Mucosa of rectum (tissue), 2 donors: Measurements from ENCODE around the gene LRCH1.

ENCODE experiments used
- H3K27ac ChIP-seq, 2 donors: one replicate each; pipeline ENCODE4 v1.7.0; 2013; ENCODE audit warnings: inconsistent platforms in 2 of 2, low read depth in 2 of 2, low read length in 2 of 2
- H3K27me3 ChIP-seq, 2 donors: one replicate each; pipeline ENCODE4 v1.7.0; 2013; ENCODE audit warnings: low read length in 2 of 2; ENCODE audit not compliant: control insufficient read depth in 2 of 2, insufficient read depth in 2 of 2
- H3K36me3 ChIP-seq, 2 donors: one replicate each; pipeline ENCODE4 v1.7.0; 2013; ENCODE audit warnings: low read length in 2 of 2; ENCODE audit not compliant: control insufficient read depth in 2 of 2, insufficient read depth in 2 of 2
- H3K4me1 ChIP-seq, 2 donors: one replicate each; pipeline ENCODE4 v1.7.0; 2013; ENCODE audit warnings: low read length in 2 of 2, mild to moderate bottlenecking in 1 of 2; ENCODE audit not compliant: control insufficient read depth in 2 of 2, insufficient read depth in 2 of 2
- H3K4me3 ChIP-seq, 2 donors: one replicate each; pipeline ENCODE4 v1.7.0; 2013; ENCODE audit warnings: low read length in 2 of 2
- H3K9ac ChIP-seq, 2 donors: one replicate each; pipeline ENCODE4 v1.7.0; 2013; ENCODE audit warnings: low read length in 2 of 2, low read depth in 1 of 2, mild to moderate bottlenecking in 1 of 2
- H3K9me3 ChIP-seq, 2 donors: one replicate each; pipeline ENCODE4 v1.7.0; 2013; ENCODE audit warnings: low read length in 2 of 2; ENCODE audit not compliant: control insufficient read depth in 2 of 2
- donor health status: healthy.
- donor health status: Normal muscosa, but diverticular disease.

LRCH1 gene

DNA sequence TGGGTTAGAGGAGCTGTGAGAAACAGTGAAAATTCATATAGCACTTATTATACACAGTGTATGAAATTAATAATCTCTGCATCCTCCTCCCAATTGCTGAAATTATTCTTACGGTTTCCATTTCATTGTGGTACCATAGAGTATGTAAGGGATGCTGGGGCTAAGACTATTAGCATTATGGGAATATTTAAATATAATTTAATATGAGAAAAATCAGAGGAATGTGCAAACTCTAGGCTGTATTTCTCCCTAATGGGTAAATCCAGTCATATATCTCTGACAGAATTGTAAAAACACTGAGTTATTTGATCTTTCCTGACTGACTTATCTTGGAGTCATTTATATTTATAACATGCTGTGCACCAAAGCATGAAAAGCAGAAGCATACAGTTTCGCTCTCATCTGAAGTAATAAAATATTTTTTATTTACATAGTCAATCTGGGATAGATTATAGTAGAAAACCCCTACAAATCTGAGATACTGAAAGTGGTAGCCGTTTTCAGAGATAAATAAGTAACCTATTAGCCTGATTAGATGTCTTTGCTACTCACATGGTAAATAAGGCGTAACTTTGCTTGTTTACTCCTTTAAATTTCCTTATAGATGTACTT lies 34.9 kb downstream of the LRCH1 start:
- Histone ChIP-seq H3K9me3 (no peaks in the 10 kb centered on the region), H3K4me3 (no peak overlapping the region), H3K9ac (no peak overlapping the region), H3K36me3 (no peaks in the 10 kb centered on the region), H3K27me3 (no peaks in the 10 kb centered on the region), H3K4me1 (peaks cover 12 to 14% of the 10 kb centered on the region in 2 donors), H3K27ac (no peak overlapping the region)

- no peak overlapping the region for H3K9ac ChIP-seq
- no peak overlapping the region for H3K27ac ChIP-seq
- H3K9me3 ChIP-seq: no peaks in the 10 kb centered on the region
- peaks cover 11 to 12% of the 10 kb centered on the region in 2 donors for H3K4me1 ChIP-seq
- no peak overlapping the region for H3K4me3 ChIP-seq
- H3K36me3 ChIP-seq: no peaks in the 10 kb centered on the region
- H3K27me3 ChIP-seq: no peaks in the 10 kb centered on the region
Observed at GRCh38 chr13:46592385-46592784, 39.4 kb downstream of the LRCH1 start.

DNA sequence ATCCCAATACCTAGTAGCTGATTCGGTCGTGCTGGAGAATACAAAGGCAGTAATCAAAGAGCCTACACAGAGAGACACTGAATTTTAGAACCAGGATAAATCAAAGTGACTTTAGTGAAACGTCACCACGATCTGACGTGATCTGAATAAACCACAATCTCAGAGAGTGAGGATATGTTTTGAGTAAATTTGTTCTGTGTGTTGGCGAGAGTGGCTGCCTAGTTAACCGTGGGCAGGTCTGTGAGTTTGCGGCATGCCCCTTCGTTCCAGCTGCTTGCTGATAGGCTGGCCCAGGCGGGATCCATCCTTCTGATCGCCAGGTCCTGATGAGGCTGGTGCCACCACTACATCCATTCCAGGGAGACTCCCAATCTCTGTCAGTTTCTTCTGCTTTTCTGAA lies 40.4 kb downstream of the LRCH1 start:
- Histone ChIP-seq H3K9ac (no peak overlapping the region), H3K4me3 (no peak overlapping the region), H3K36me3 (no peaks in the 10 kb centered on the region), H3K27me3 (no peaks in the 10 kb centered on the region), H3K4me1 (peaks cover 5 to 9% of the 10 kb centered on the region in 2 donors), H3K9me3 (no peaks in the 10 kb centered on the region), H3K27ac (no peak overlapping the region)

DNA sequence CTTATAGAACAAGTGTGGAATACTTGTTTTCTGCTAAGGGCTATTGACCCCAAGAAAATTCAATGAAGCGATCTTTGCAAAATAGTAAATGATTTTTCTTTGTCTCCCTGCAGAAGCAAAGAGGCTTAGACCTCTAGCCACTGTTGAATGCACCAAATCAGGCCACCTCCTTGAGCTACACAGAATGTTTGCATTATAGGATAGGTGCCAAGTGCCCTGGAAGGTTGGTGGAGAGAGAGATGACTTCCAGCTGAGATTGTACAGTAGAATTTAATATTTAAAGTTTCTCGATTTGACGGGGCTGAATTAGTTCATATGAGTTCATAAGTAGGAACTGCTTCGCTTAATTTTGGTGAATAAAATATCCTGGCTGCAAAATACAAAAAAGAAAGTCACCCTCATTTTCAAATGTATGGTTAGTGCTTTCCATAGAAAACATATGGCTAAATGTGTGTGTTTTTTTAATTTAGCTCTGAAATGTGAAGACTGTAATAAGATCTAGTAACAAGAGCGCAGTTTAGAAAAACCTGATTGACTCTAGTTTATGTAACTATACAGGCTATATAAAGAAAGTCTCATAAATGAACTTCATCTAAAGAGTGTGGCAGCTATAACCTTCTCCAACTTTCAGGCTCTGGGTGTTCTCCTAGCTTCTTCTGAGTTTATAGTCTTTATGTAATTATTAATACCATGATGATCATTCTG lies 41.6 kb downstream of the LRCH1 start:
- Histone ChIP-seq H3K9ac (no peak overlapping the region), H3K4me3 (no peak overlapping the region), H3K36me3 (no peaks in the 10 kb centered on the region), H3K9me3 (no peaks in the 10 kb centered on the region), H3K27ac (peak overlapping the region in 1 of 2 donors; percentile 46), H3K4me1 (peaks cover 5 to 14% of the 10 kb centered on the region in 2 donors), H3K27me3 (no peaks in the 10 kb centered on the region)

DNA sequence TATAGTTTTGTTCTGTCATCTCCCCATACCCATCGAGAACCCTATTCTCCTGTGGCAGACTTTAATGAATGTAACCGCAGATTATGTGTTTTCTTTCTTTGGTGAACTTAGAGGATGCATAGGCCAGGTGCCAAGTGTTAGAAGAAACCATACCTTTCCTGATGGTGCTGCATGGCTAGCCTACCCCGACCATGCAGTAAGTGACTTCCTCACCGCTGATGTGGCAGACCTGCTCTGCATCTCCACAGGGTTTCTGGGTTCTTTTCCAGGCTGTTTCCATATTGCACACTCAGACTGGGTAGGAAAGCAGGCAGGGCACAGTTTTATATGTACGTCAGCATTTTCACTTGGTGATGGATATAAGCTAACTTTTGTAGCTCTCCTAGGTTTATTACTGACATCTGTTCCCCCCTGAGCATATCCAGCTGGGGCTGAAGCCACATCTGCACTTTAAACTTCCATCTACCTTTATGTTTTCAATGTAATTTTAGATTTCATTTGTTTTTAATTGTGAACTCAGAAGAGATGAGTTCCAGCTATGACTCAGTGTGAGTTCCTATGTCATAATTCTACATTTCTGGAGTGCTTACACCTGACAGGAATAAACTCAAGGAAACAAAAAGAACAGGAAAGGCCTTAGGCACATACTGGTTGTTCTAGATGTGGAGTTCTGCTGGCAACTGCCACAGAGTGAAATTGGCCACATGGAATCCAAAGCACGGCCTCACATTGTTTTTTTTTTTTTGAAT lies 42.3 kb downstream of the LRCH1 start:
- Histone ChIP-seq H3K4me1 (peaks cover 5 to 14% of the 10 kb centered on the region in 2 donors), H3K27ac (peak overlapping the region in 1 of 2 donors; percentile 46), H3K9ac (no peak overlapping the region), H3K27me3 (no peaks in the 10 kb centered on the region), H3K9me3 (no peaks in the 10 kb centered on the region), H3K4me3 (no peak overlapping the region), H3K36me3 (no peaks in the 10 kb centered on the region)

- Histone ChIP-seq H3K27ac (peak overlapping the region in 1 of 2 donors; percentile 46), H3K9me3 (no peaks in the 10 kb centered on the region), H3K9ac (no peak overlapping the region), H3K4me3 (no peak overlapping the region), H3K27me3 (no peaks in the 10 kb centered on the region), H3K36me3 (no peaks in the 10 kb centered on the region), H3K4me1 (peaks cover 5 to 14% of the 10 kb centered on the region in 2 donors)
Observed at GRCh38 chr13:46595885-46596275, 42.9 kb downstream of the LRCH1 start.

GRCh38 chr13:46596466-46596865 lies 43.5 kb downstream of the LRCH1 start:
- H3K4me3 ChIP-seq: no peak overlapping the region
- no peaks in the 10 kb centered on the region for H3K27me3 ChIP-seq
- H3K27ac ChIP-seq: peak overlapping the region; percentile 6 to 24
- H3K36me3 ChIP-seq: no peaks in the 10 kb centered on the region
- H3K9ac ChIP-seq: no peak overlapping the region
- H3K9me3 ChIP-seq: no peaks in the 10 kb centered on the region
- H3K4me1 ChIP-seq: peaks cover 5 to 14% of the 10 kb centered on the region in 2 donors

DNA sequence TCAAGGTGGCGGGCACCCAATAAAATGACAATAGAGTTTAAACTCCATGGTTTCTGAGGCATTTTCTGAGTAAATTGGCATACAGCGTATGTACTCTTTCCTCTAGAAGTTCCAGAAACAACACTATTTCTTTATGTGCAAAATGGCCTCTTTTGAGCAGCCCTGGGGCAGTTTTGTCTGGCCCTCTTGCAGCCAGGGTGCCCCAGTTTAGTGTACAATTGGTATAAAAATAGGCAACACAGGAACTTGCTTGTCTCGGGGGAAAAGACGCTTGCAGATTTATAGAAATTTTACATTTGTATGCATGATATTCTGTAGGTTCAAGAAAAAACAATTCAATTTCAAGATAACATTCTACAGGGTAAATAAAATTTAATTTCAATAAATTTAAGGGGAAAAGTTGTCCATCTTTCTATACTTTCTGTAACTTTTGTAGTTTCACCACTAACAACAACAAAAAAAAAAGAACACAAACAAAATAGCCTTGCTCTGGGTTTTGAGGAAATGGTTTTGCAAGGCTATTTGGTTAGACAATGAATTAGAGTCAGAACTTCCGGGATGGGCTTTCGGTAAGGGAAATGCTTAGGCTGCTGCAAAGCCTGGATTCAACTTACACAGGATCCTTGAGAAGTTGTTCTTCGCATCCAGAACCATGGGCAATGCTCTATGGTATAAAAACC lies 45.3 kb downstream of the LRCH1 start:
- Histone ChIP-seq H3K36me3 (no peaks in the 10 kb centered on the region), H3K4me1 (peaks cover 9 to 14% of the 10 kb centered on the region in 2 donors), H3K9ac (no peak overlapping the region), H3K27ac (no peak overlapping the region), H3K9me3 (no peaks in the 10 kb centered on the region), H3K4me3 (no peak overlapping the region), H3K27me3 (no peaks in the 10 kb centered on the region)

GRCh38 chr13:46598820-46599180 lies 45.8 kb downstream of the LRCH1 start:
- Histone ChIP-seq H3K4me3 (no peak overlapping the region), H3K9me3 (no peaks in the 10 kb centered on the region), H3K9ac (no peak overlapping the region), H3K27me3 (no peaks in the 10 kb centered on the region), H3K27ac (no peak overlapping the region), H3K4me1 (peaks cover 9 to 14% of the 10 kb centered on the region in 2 donors), H3K36me3 (no peaks in the 10 kb centered on the region)

GRCh38 chr13:46600943-46601311 lies 48.0 kb downstream of the LRCH1 start:
- Histone ChIP-seq H3K9ac (no peak overlapping the region), H3K36me3 (no peaks in the 10 kb centered on the region), H3K27ac (no peak overlapping the region), H3K9me3 (no peaks in the 10 kb centered on the region), H3K4me3 (no peak overlapping the region), H3K4me1 (peaks cover 16 to 17% of the 10 kb centered on the region in 2 donors), H3K27me3 (no peaks in the 10 kb centered on the region)
